Mesothelial cell of epicardium (in vitro differentiated cells): ENCODE measurements around the gene IDUA. TPM values are rescaled to one million over a fixed set of nuclear protein-coding genes. Genes with fewer than 3 reads are reported as not detected.

Source experiments
- DNase-seq, 2 experiments: peaks; one replicate each; pipeline ENCODE4 v3.0.0; 2021; ENCODE audit warnings: low spot score in 2 of 2; ENCODE audit not compliant: unreplicated experiment in 2 of 2
- H3K27ac Mint-ChIP-seq: 2 replicates; pipeline ENCODE4 v1.8.0; 2021; ENCODE audit warnings: mixed read lengths
- H3K27me3 Mint-ChIP-seq: 2 replicates; pipeline ENCODE4 v1.8.0; 2021; ENCODE audit warnings: low read depth, mixed read lengths
- H3K36me3 Mint-ChIP-seq: 2 replicates; pipeline ENCODE4 v1.8.0; 2021; ENCODE audit warnings: mixed read lengths
- H3K4me1 Mint-ChIP-seq: 2 replicates; pipeline ENCODE4 v1.8.0; 2021; ENCODE audit warnings: mixed read lengths
- H3K4me3 Mint-ChIP-seq: 2 replicates; pipeline ENCODE4 v1.8.0; 2021; ENCODE audit warnings: mild to moderate bottlenecking, moderate library complexity, mixed read lengths
- H3K9me3 Mint-ChIP-seq: 2 replicates; pipeline ENCODE4 v1.8.0; 2021; ENCODE audit warnings: mixed read lengths
- CTCF ChIP-seq: fragments of 200-600 bp; sonication (generic); IDR thresholded peaks from one replicate; pipeline ENCODE4 v1.5.0; 2021; ENCODE audit warnings: antibody characterized with exemption; ENCODE audit not compliant: unreplicated experiment
- total RNA-seq: library from RNA; stranded (reverse); gene quantifications from 3 replicates; pipeline ENCODE4 v1.2.1, GENCODE V29; 2021

IDUA gene
- total RNA-seq, 1 donor from 2014 or later: 68.6 TPM

GRCh38 chr4:1033840-1034551 is 47.2 kb downstream of the IDUA start:
- H3K4me3 Mint-ChIP-seq: no peak overlapping the region
- no peaks in the 10 kb centered on the region for H3K27me3 Mint-ChIP-seq
- no peak overlapping the region for H3K27ac Mint-ChIP-seq
- no peak for DNase-seq
- no peaks in the 10 kb centered on the region for H3K36me3 Mint-ChIP-seq
- TF ChIP-seq CTCF: no peak
- no peaks in the 10 kb centered on the region for H3K9me3 Mint-ChIP-seq
- peaks cover 5% of the 10 kb centered on the region for H3K4me1 Mint-ChIP-seq

GRCh38 chr4:1035510-1035909 is 48.7 kb downstream of the IDUA start:
- no peaks in the 10 kb centered on the region for H3K27me3 Mint-ChIP-seq
- H3K9me3 Mint-ChIP-seq: no peaks in the 10 kb centered on the region
- H3K4me1 Mint-ChIP-seq: peaks cover 11% of the 10 kb centered on the region
- no peak for DNase-seq
- H3K27ac Mint-ChIP-seq: no peak overlapping the region
- no peaks in the 10 kb centered on the region for H3K36me3 Mint-ChIP-seq
- TF ChIP-seq CTCF: no peak
- H3K4me3 Mint-ChIP-seq: no peak overlapping the region

- H3K36me3 Mint-ChIP-seq: no peaks in the 10 kb centered on the region
- no peaks in the 10 kb centered on the region for H3K9me3 Mint-ChIP-seq
- no peaks in the 10 kb centered on the region for H3K27me3 Mint-ChIP-seq
- H3K4me1 Mint-ChIP-seq: peaks cover 12% of the 10 kb centered on the region
- no peak for TF ChIP-seq CTCF
- no peak overlapping the region for H3K27ac Mint-ChIP-seq
- DNase-seq: no peak
- H3K4me3 Mint-ChIP-seq: no peak overlapping the region
Measured at GRCh38 chr4:1036095-1036494, 49.3 kb downstream of the IDUA start.

- no peak for TF ChIP-seq CTCF
- DNase-seq: no peak
- no peaks in the 10 kb centered on the region for H3K36me3 Mint-ChIP-seq
- H3K27ac Mint-ChIP-seq: no peak overlapping the region
- H3K4me1 Mint-ChIP-seq: peaks cover 17% of the 10 kb centered on the region
- H3K4me3 Mint-ChIP-seq: no peak overlapping the region
- H3K27me3 Mint-ChIP-seq: no peaks in the 10 kb centered on the region
- H3K9me3 Mint-ChIP-seq: no peaks in the 10 kb centered on the region
Measured at GRCh38 chr4:1036976-1037810, 50.3 kb downstream of the IDUA start.

GRCh38 chr4:1038948-1039492 is 52.2 kb downstream of the IDUA start:
- Mint-ChIP-seq H3K4me1 (peaks cover 23% of the 10 kb centered on the region), H3K4me3 (no peak overlapping the region), H3K36me3 (no peaks in the 10 kb centered on the region), H3K27ac (no peak overlapping the region), H3K9me3 (no peaks in the 10 kb centered on the region), H3K27me3 (peaks cover 5% of the 10 kb centered on the region)
- TF ChIP-seq CTCF: no peak
- no peak for DNase-seq
